Body of pancreas (tissue), 4 donors: Measurements from ENCODE around the gene EPB41L3.

Source experiments
- CTCF ChIP-seq, 7 experiments: fragments of 450-650 bp in 4 of 7; fragments of 200-600 bp in 3 of 7; sonication (generic) in 3 of 7; IDR thresholded peaks; one replicate each; pipeline ENCODE4 v1.5.1; 2016 to 2019; ENCODE audit warnings: antibody characterized with exemption in 7 of 7
- POLR2A ChIP-seq, 3 donors: fragments of 450-650 bp; IDR thresholded peaks; one replicate each; pipeline ENCODE4 v1.6.1; 2016; ENCODE audit warnings: antibody characterized with exemption in 3 of 3, mild to moderate bottlenecking in 2 of 3

- TF ChIP-seq POLR2A (IDR thresholded peaks at IDR 0.05) (no peak), CTCF (IDR thresholded peaks at IDR 0.05) (no peak)
These were observed 66.6 kb downstream of the EPB41L3 start for GRCh38 chr18:5476961-5477800.
